Left lung (tissue), 10 donors: Measurements from ENCODE around the gene CCDC141. TPM values are rescaled to one million over a fixed set of nuclear protein-coding genes. Genes with fewer than 3 reads are reported as not detected.

Experiments
- ATAC-seq: fragments of 200-7000 bp; cut with Tn5 transposase; one replicate; pipeline ENCODE4 v1.9.1; 2020; ENCODE audit warnings: moderate library complexity
- DNase-seq, 4 donors: peaks; one replicate each; pipeline ENCODE4 v3.0.0-alpha.2; 2013 to 2020
- H3K27ac ChIP-seq, 2 donors: fragments of 200-600 bp; sonication (generic) in 1 of 2; one replicate each; pipeline versions ENCODE4 v1.5.0 to v1.8.0; 2020 to 2021
- H3K27me3 ChIP-seq, 2 donors: fragments of 200-600 bp; sonication (generic) in 1 of 2; one replicate each; pipeline versions ENCODE4 v1.5.0 to v1.8.0; 2020 to 2021
- H3K36me3 ChIP-seq, 2 donors: fragments of 200-600 bp; sonication (generic) in 1 of 2; one replicate each; pipeline versions ENCODE4 v1.5.0 to v1.8.0; 2020 to 2021
- H3K4me1 ChIP-seq, 2 donors: fragments of 200-600 bp; one replicate each; pipeline ENCODE4 v1.8.0; 2021
- H3K4me3 ChIP-seq, 2 donors: fragments of 200-600 bp; sonication (generic) in 1 of 2; one replicate each; pipeline versions ENCODE4 v1.5.0 to v1.8.0; 2020 to 2021; ENCODE audit warnings: mild to moderate bottlenecking in 1 of 2
- H3K9me3 ChIP-seq, 2 donors: fragments of 200-600 bp; sonication (generic) in 1 of 2; one replicate each; pipeline versions ENCODE4 v1.5.0 to v1.8.0; 2020 to 2021
- CTCF ChIP-seq, 2 donors: fragments of 200-600 bp; sonication (generic) in 1 of 2; IDR thresholded peaks; one replicate each; pipeline versions ENCODE4 v1.5.0 to v1.8.0; 2021; ENCODE audit warnings: antibody characterized with exemption in 2 of 2
- intact Hi-C, 2 donors: fragments of 100-400 bp; cut with DNase I; formaldehyde crosslinking; loops; one replicate each; pipeline versions ENCODE4 v1.11.2 to v1.14.2; 2022
- polyA plus RNA-seq, 6 donors: library from polyadenylated mRNA; unstranded; fragments of 120-200 nt; gene quantifications; one replicate each; pipeline ENCODE4 v1.2.1, GENCODE V29; 2013; ENCODE audit not compliant: insufficient read length in 6 of 6
- total RNA-seq, 2 donors: library from RNA; stranded (reverse); fragmentation: NEBNext Ultra II Directional; extraction: Animal tissue kit (Norgen Biotek cat#: 25700); gene quantifications; one replicate each; pipeline ENCODE4 v1.2.1, GENCODE V29; 2021
- donor health status: DM: no; HTN: yes; CAD: no.
- donor health status: DM: no; HTN: no; CAD: no.

Gene CCDC141
- total and polyA plus RNA-seq, 8 donors, result 1.6 to 29.6 (median 3.2) TPM

- intact Hi-C loops, result no loop called here
- DNase-seq (no peak), ATAC-seq (no peak)
- no peak for TF ChIP-seq CTCF (IDR thresholded peaks at IDR 0.05)
- Histone ChIP-seq H3K27ac (no peak overlapping the region), H3K9me3 (no peaks in the 10 kb centered on the region), H3K27me3 (no peaks in the 10 kb centered on the region), H3K4me3 (no peak overlapping the region), H3K4me1 (no peaks in the 10 kb centered on the region), H3K36me3 (no peaks in the 10 kb centered on the region)
Measured at GRCh38 chr2:178873912-178874311, 176.0 kb downstream of the CCDC141 start.

- Histone ChIP-seq H3K27me3 (no peaks in the 10 kb centered on the region), H3K9me3 (no peaks in the 10 kb centered on the region), H3K27ac (no peak overlapping the region), H3K4me1 (no peaks in the 10 kb centered on the region), H3K4me3 (no peak overlapping the region), H3K36me3 (no peaks in the 10 kb centered on the region)
- TF ChIP-seq CTCF (IDR thresholded peaks at IDR 0.05), result no peak
- DNase-seq (no peak), ATAC-seq (no peak)
- intact Hi-C loops, result no loop called here
Measured at GRCh38 chr2:178871536-178871935, 178.4 kb downstream of the CCDC141 start.

GRCh38 chr2:178870703-178871102 lies 179.2 kb downstream of the CCDC141 start:
- TF ChIP-seq CTCF (IDR thresholded peaks at IDR 0.05), result no peak
- no peak overlapping the region for H3K27ac ChIP-seq
- H3K27me3 ChIP-seq, result no peaks in the 10 kb centered on the region
- H3K4me3 ChIP-seq, result no peak overlapping the region
- intact Hi-C loops, result no loop called here
- no peaks in the 10 kb centered on the region for H3K4me1 ChIP-seq
- ATAC-seq (peak; percentile 74), DNase-seq (no peak)
- no peaks in the 10 kb centered on the region for H3K9me3 ChIP-seq
- H3K36me3 ChIP-seq, result no peaks in the 10 kb centered on the region

GRCh38 chr2:178865999-178866398 lies 183.9 kb downstream of the CCDC141 start:
- no peak for DNase-seq
- no peak for TF ChIP-seq CTCF (IDR thresholded peaks at IDR 0.05)
- intact Hi-C loops, result no loop called here
- peaks cover 4 to 10% of the 10 kb centered on the region in 2 donors for H3K4me1 ChIP-seq
- no peaks in the 10 kb centered on the region for H3K9me3 ChIP-seq
- H3K27me3 ChIP-seq, result no peaks in the 10 kb centered on the region
- ATAC-seq, result no peak
- H3K4me3 ChIP-seq, result no peak overlapping the region
- no peaks in the 10 kb centered on the region for H3K36me3 ChIP-seq
- no peak overlapping the region for H3K27ac ChIP-seq

GRCh38 chr2:178865146-178865936 lies 184.6 kb downstream of the CCDC141 start:
- Histone ChIP-seq H3K4me3 (no peak overlapping the region), H3K9me3 (no peaks in the 10 kb centered on the region), H3K4me1 (peaks cover 4 to 10% of the 10 kb centered on the region in 2 donors), H3K27ac (no peak overlapping the region), H3K36me3 (no peaks in the 10 kb centered on the region), H3K27me3 (no peaks in the 10 kb centered on the region)
- no peak for TF ChIP-seq CTCF (IDR thresholded peaks at IDR 0.05)
- ATAC-seq, result peak; percentile 49
- intact Hi-C loops, result no loop called here
- DNase-seq, result peak in 1 of 4 donors; percentile 23
